Nephron progenitor cell (in vitro differentiated cells): ENCODE results near the gene ADAM22.

Source experiments
- DNase-seq: peaks from one replicate; pipeline ENCODE4 v3.0.0; 2021
- H3K27ac Mint-ChIP-seq: 2 replicates; pipeline ENCODE4 v1.8.0; 2021; ENCODE audit warnings: mild to moderate bottlenecking, moderate library complexity, mixed read lengths
- H3K27me3 Mint-ChIP-seq: 2 replicates; pipeline ENCODE4 v1.8.0; 2021; ENCODE audit warnings: mild to moderate bottlenecking, low read depth, mixed read lengths; ENCODE audit not compliant: poor library complexity
- H3K36me3 Mint-ChIP-seq: 2 replicates; pipeline ENCODE4 v1.8.0; 2021; ENCODE audit warnings: low read depth, mixed read lengths
- H3K4me1 Mint-ChIP-seq: 2 replicates; pipeline ENCODE4 v1.8.0; 2021; ENCODE audit warnings: mixed read lengths
- H3K4me3 Mint-ChIP-seq: 2 replicates; pipeline ENCODE4 v1.8.0; 2021; ENCODE audit warnings: mild to moderate bottlenecking, moderate library complexity, mixed read lengths
- H3K9me3 Mint-ChIP-seq: 2 replicates; pipeline ENCODE4 v1.8.0; 2021; ENCODE audit warnings: mild to moderate bottlenecking, moderate library complexity, mixed read lengths
- TF ChIP-seq, protein P1 (sequence below): fragments of 200-600 bp; sonication (generic); IDR thresholded peaks from 2 replicates; pipeline ENCODE4 v1.5.0; 2021; ENCODE audit warnings: antibody characterized with exemption

The ADAM22 gene

DNA sequence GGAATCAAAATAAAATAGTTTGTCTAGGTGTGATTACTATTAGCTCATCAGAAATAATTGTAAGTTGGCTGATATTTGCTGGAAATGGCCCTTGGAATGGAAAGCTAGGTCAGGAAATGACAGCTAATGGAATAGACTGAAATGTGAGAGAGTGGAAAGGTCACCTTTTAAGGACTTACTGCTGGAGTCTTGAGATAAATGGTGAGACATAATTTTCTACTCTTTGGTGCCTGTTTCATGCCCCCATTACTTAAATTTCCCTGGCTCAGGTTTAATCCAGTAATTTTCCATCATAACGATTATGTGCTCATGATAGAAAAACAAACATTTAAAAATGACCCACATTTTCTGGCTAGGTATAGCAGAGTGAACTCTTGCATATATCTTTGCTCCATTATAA is 123.6 kb downstream of the ADAM22 start:
- Mint-ChIP-seq H3K27me3 (no peaks in the 10 kb centered on the region), H3K36me3 (peaks cover 2% of the 10 kb centered on the region), H3K9me3 (peaks cover 4% of the 10 kb centered on the region), H3K27ac (peak overlapping the region; percentile 2), H3K4me1 (no peaks in the 10 kb centered on the region), H3K4me3 (no peak overlapping the region)
- TF ChIP-seq, protein P1, sequence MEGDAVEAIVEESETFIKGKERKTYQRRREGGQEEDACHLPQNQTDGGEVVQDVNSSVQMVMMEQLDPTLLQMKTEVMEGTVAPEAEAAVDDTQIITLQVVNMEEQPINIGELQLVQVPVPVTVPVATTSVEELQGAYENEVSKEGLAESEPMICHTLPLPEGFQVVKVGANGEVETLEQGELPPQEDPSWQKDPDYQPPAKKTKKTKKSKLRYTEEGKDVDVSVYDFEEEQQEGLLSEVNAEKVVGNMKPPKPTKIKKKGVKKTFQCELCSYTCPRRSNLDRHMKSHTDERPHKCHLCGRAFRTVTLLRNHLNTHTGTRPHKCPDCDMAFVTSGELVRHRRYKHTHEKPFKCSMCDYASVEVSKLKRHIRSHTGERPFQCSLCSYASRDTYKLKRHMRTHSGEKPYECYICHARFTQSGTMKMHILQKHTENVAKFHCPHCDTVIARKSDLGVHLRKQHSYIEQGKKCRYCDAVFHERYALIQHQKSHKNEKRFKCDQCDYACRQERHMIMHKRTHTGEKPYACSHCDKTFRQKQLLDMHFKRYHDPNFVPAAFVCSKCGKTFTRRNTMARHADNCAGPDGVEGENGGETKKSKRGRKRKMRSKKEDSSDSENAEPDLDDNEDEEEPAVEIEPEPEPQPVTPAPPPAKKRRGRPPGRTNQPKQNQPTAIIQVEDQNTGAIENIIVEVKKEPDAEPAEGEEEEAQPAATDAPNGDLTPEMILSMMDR, result no peak
- DNase-seq, result no peak

DNA sequence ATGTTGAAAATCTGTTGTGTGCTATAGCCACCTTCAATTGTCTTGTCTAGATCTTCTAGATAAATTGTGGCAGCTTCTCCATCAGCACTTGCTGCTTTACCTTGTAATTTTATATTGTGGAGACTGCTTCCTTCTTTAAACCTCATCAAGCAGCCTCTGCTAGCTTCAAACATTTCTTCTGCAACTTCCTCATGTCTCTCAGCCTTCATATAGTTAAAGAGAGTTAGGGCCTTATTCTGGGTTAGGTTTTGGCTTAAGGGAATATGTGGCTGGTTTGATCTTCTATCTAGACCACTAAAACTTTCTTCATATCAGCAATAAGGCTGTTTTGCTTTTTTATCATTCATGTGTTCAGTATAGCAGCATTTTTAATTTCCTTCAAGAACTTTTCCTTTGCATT is 128.2 kb downstream of the ADAM22 start:
- Mint-ChIP-seq H3K27ac (no peak overlapping the region), H3K36me3 (no peaks in the 10 kb centered on the region), H3K4me3 (no peak overlapping the region), H3K4me1 (no peaks in the 10 kb centered on the region), H3K9me3 (peaks cover 4% of the 10 kb centered on the region), H3K27me3 (no peaks in the 10 kb centered on the region)
- TF ChIP-seq, protein P1, result no peak
- no peak for DNase-seq

DNA sequence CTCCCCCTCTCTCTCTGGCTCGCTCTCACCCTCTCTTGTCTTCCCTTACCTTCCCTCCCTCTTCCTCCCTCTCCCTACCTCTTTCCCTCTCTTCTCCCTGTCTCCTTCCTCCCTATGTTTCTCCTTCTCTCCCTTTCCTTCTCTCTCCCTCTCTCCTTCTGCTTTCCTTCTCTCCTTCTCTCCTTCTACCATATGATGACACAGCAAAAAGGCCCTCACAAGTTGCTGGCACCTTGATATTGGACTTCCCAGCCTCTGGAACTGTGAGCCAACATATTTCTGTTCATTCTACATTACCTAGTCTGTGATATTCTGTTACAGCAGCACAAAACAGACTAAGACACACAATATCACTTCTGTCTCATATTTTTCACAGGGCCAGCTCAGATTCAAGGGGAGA is 135.0 kb downstream of the ADAM22 start:
- no peaks in the 10 kb centered on the region for H3K27me3 Mint-ChIP-seq
- H3K4me3 Mint-ChIP-seq, result no peak overlapping the region

DNA sequence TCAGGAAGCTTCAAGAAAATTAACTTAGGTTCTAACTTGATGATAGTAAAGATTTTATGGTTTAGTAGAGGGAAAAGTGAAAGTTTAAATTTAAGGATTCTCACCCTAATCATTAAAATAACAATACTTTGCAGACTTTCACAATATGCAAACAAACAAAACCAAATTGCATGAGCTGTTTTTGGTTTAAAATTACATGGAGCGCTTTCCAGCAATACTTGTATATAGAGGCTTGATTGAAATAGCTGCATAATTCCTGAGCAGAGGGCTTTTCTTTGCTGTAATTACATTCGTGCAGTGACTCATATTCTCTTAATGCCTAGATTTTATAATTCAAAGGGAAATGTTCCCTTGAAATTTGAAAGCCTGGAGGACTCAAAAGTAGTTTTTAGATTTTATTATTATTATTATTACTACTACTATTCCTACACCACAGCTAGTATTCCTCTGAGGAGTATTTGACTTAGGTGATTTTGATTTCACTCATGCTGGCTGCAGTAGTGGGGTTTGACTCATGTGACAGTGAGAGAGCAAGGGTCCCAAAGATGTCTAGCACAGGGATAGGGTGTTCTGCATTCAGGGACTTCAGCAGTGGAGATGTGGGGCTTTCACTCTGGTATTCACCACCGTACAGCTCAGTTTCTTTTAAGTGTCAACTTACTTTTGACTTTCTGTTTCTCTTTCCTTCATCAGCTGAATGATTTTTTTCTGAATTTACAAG is 138.1 kb downstream of the ADAM22 start:
- H3K27ac Mint-ChIP-seq, result no peak overlapping the region
- TF ChIP-seq, protein P1, result no peak
- H3K9me3 Mint-ChIP-seq, result peaks cover 14% of the 10 kb centered on the region
- no peak for DNase-seq
- no peaks in the 10 kb centered on the region for H3K27me3 Mint-ChIP-seq
- no peaks in the 10 kb centered on the region for H3K4me1 Mint-ChIP-seq
- peaks cover 16% of the 10 kb centered on the region for H3K36me3 Mint-ChIP-seq
- H3K4me3 Mint-ChIP-seq, result no peak overlapping the region

More for the DNA sequence above, 135.0 kb downstream of the ADAM22 start:
- TF ChIP-seq, protein P1, result no peak
- no peaks in the 10 kb centered on the region for H3K36me3 Mint-ChIP-seq
- no peak overlapping the region for H3K27ac Mint-ChIP-seq
- no peaks in the 10 kb centered on the region for H3K9me3 Mint-ChIP-seq
- no peaks in the 10 kb centered on the region for H3K4me1 Mint-ChIP-seq
- DNase-seq, result no peak

DNA sequence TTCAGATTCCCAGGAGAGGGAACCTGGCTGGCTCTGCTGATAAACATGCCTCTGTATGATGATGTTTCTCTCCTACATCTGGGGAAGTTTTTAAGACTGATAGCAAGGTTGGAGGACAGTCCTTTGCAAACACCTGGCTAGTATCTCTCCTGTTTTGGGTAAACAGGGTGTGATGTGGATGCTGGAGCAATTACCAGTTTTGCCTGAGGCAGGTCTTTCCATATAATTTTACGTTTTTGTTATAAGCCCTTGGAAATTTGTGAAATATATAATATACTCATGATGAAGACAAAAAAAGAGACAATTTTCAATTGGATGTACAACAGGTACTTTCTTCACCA is 138.6 kb downstream of the ADAM22 start:
- Mint-ChIP-seq H3K4me3 (no peak overlapping the region), H3K4me1 (no peaks in the 10 kb centered on the region), H3K36me3 (peaks cover 21% of the 10 kb centered on the region), H3K9me3 (peaks cover 17% of the 10 kb centered on the region), H3K27me3 (no peaks in the 10 kb centered on the region), H3K27ac (no peak overlapping the region)
- no peak for DNase-seq
- TF ChIP-seq, protein P1, result no peak

DNA sequence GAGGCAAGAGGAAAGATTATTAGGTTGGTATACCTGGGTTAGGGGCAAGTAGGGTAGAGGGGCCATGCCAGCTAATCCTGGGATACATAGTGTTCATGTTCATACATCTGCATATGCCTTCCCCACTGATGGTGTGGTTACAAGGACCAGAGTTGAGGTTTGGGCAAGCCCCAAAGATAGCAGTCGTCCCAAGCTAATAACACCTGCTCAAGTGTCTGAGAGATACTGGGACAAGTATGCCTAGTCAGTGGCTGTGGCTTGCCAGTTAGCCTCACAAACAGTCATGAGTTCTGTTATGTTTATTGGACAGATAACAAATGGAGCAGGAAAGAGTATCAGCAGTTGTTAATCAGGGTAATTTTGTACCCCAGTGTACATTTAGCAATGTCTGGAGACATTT is 139.6 kb downstream of the ADAM22 start:
- DNase-seq, result no peak
- Mint-ChIP-seq H3K36me3 (peaks cover 29% of the 10 kb centered on the region), H3K9me3 (peaks cover 24% of the 10 kb centered on the region)

More for the DNA sequence above, 139.6 kb downstream of the ADAM22 start:
- Mint-ChIP-seq H3K4me3 (no peak overlapping the region), H3K4me1 (no peaks in the 10 kb centered on the region), H3K27ac (no peak overlapping the region), H3K27me3 (no peaks in the 10 kb centered on the region)
- TF ChIP-seq, protein P1, result no peak
